Mononuclear cell (primary cell): Measurements from ENCODE around the gene MYH2. TPM values are rescaled to one million over a fixed set of nuclear protein-coding genes. Genes with fewer than 3 reads are reported as not detected.

Source experiments
- H3K27me3 ChIP-seq: 2 replicates; pipeline ENCODE4 v1.6.0; 2011; ENCODE audit warnings: low read length, control low read depth; ENCODE audit not compliant: insufficient read depth
- H3K4me1 ChIP-seq: 2 replicates; pipeline ENCODE4 v1.5.1; 2011; ENCODE audit warnings: mild to moderate bottlenecking, low read length, control low read depth; ENCODE audit not compliant: insufficient read depth
- H3K4me3 ChIP-seq: 2 replicates; pipeline ENCODE4 v1.5.1; 2011; ENCODE audit warnings: mild to moderate bottlenecking, low read length, moderate library complexity
- H3K9me3 ChIP-seq: 2 replicates; pipeline ENCODE4 v1.5.1; 2011; ENCODE audit warnings: low read depth, mild to moderate bottlenecking, control low read depth, low read length
- total RNA-seq: library from RNA; depleted of rRNA; stranded (reverse); fragments of >200 nt; gene quantifications from one replicate; pipeline ENCODE4 v1.2.3, GENCODE V29; 2012

Gene MYH2
- total RNA-seq, 1 donor, result not detected

- Histone ChIP-seq H3K27me3 (peaks cover 3% of the 10 kb centered on the region), H3K4me3 (no peak overlapping the region), H3K9me3 (no peaks in the 10 kb centered on the region), H3K4me1 (no peaks in the 10 kb centered on the region)
Observed at GRCh38 chr17:10471858-10472257, 77.6 kb downstream of the MYH2 start.

Other genes with a start within 250 kb of the MYH2 start
- not detected for gene MYH13, start 176.7 kb downstream of the MYH2 start, total RNA-seq
- not detected for gene MYH8, start 127.7 kb downstream of the MYH2 start, total RNA-seq
- not detected for gene MYH4, start 80.1 kb downstream of the MYH2 start, total RNA-seq
- not detected for gene MYH1, start 31.1 kb downstream of the MYH2 start, total RNA-seq
- 2.3 TPM for gene MYH3, start 107.7 kb upstream of the MYH2 start, total RNA-seq
- gene SCO1, start 147.9 kb upstream of the MYH2 start, total RNA-seq, result 17.1 TPM
- 76.7 TPM for gene ADPRM, start 147.9 kb upstream of the MYH2 start, total RNA-seq
- gene TMEM220, start 180.4 kb upstream of the MYH2 start, total RNA-seq, result 2.6 TPM